ENCODE data around the gene ENOSF1.
A peak's percentile ranks its signal among the peaks of the same experiment; 100 is the strongest.

The ENOSF1 gene

GRCh38 chr18:634551-635045, 77.8 kb downstream of the ENOSF1 start:
- DNase-seq (ENCODE audit: low read depth), result no peak

- DNase-seq (ENCODE audit: low read depth), result no peak
Observed at GRCh38 chr18:631560-631959, 80.9 kb downstream of the ENOSF1 start.

GRCh38 chr18:629269-630150, 82.9 kb downstream of the ENOSF1 start:
- DNase-seq (ENCODE audit: low read depth), result peak; percentile 9

GRCh38 chr18:627231-627630, 85.2 kb downstream of the ENOSF1 start:
- DNase-seq (ENCODE audit: low read depth), result no peak

- peak; percentile 26 for DNase-seq (ENCODE audit: low read depth)
Observed at GRCh38 chr18:623761-624620, 88.4 kb downstream of the ENOSF1 start.

GRCh38 chr18:622289-622688, 90.1 kb downstream of the ENOSF1 start:
- no peak for DNase-seq (ENCODE audit: low read depth)

- DNase-seq (ENCODE audit: low read depth), result no peak
Observed at GRCh38 chr18:621291-622043, 91.0 kb downstream of the ENOSF1 start.

Measured in stimulated activated CD8-positive, alpha-beta memory T cell treated with anti-CD3 and anti-CD28 coated beads, Interleukin-4, amount 100 ng/mL, for 24 hours (primary cell).